K562 (cell line): ENCODE measurements around the gene CLDN7. TPM values are rescaled to one million over a fixed set of nuclear protein-coding genes. Genes with fewer than 3 reads are reported as not detected.
A peak's percentile ranks its signal among the peaks of the same experiment; 100 is the strongest.

Experiments
- ATAC-seq: fragments of 200-7000 bp; cut with Tn5 transposase; 3 replicates; pipeline ENCODE4 v1.9.1; 2020; ENCODE audit warnings: moderate library complexity
- BruUV-seq: library from RNA; stranded (reverse); fragments of 400-500 nt; replicated peaks from 2 replicates; lab custom pipeline; 2021; lab: Mats Ljungman, UMichigan
- CTCF ChIA-PET: fragments of 300-600 bp; formaldehyde crosslinking; extraction: SDS; loops from one replicate; lab custom pipeline; 2021; ENCODE audit warnings: low intra/inter-chr PET ratio; lab: Yijun Ruan, JAX
- POLR2A ChIA-PET: fragments of 300-600, 350-650 bp; sonication (Branson Sonifier 250); formaldehyde crosslinking; extraction: SDS; loops from one replicate; lab custom pipeline; 2021; ENCODE audit warnings: antibody characterized with exemption, inconsistent platforms; lab: Yijun Ruan, JAX
- DNase-seq, 4 experiments: peaks; one replicate each; pipeline versions ENCODE4 v3.0.0 to v3.0.0-alpha.2; 2011 to 2018; ENCODE audit warnings: low spot score in 3 of 4, mixed read lengths in 3 of 4; ENCODE audit errors: extremely low read depth in 1 of 4
- FAIRE-seq: peaks from 2 replicates; lab custom pipeline; 2011; peaks lifted over from hg19 to GRCh38; lab: Jason Lieb, UNC
- H2AFZ ChIP-seq: 2 replicates; pipeline ENCODE4 v1.6.0; 2011; ENCODE audit warnings: low read depth, low read length, control low read depth, inconsistent platforms
- H3K27ac ChIP-seq: fragments of 200-600 bp; 3 replicates; pipeline ENCODE4 v1.8.0; 2011; ENCODE audit warnings: low read depth, mild to moderate bottlenecking, control low read depth, inconsistent platforms, low read length, moderate library complexity, mixed read lengths; ENCODE audit errors: extremely low read depth
- H3K27me3 ChIP-seq, 2 experiments: fragments of 300-600 bp in 1 of 2; 2 replicates in 1 of 2; 3 replicates in 1 of 2; pipeline versions ENCODE4 v1.6.0 to v1.8.0; 2011; ENCODE audit warnings: inconsistent platforms in 2 of 2, low read length in 2 of 2, mild to moderate bottlenecking in 1 of 2, mixed read lengths in 1 of 2, moderate library complexity in 1 of 2; ENCODE audit not compliant: control insufficient read depth in 2 of 2, insufficient read depth in 2 of 2
- H3K36me3 ChIP-seq: fragments of 300-600 bp; 3 replicates; pipeline ENCODE4 v1.8.0; 2011; ENCODE audit warnings: mild to moderate bottlenecking, low read length, inconsistent platforms; ENCODE audit not compliant: control insufficient read depth, insufficient read depth
- H3K4me1 ChIP-seq, 2 experiments: fragments of 200-600 bp in 1 of 2; replicated peaks in 1 of 2; 2 replicates in 1 of 2; 3 replicates in 1 of 2; pipeline versions ENCODE4 v1.5.1 to v1.8.0; 2011; ENCODE audit warnings: inconsistent platforms in 2 of 2, low read length in 2 of 2, mild to moderate bottlenecking in 1 of 2, mixed read lengths in 1 of 2, moderate library complexity in 1 of 2; ENCODE audit not compliant: control insufficient read depth in 2 of 2, insufficient read depth in 2 of 2
- H3K4me2 ChIP-seq: 2 replicates; pipeline ENCODE4 v1.6.1; 2011; ENCODE audit warnings: low read length, control low read depth, inconsistent platforms, mixed read lengths; ENCODE audit not compliant: insufficient read depth
- H3K4me3 ChIP-seq: fragments of 200-600 bp; sonication (generic), shearing (Covaris generic); 2 replicates; pipeline ENCODE4 v1.5.1; 2016; ENCODE audit warnings: control low read depth, inconsistent platforms
- H3K79me2 ChIP-seq: fragments of 200-600 bp; 3 replicates; pipeline ENCODE4 v1.8.0; 2011; ENCODE audit warnings: low read length, inconsistent platforms; ENCODE audit not compliant: control insufficient read depth, insufficient read depth
- H3K9ac ChIP-seq, 2 experiments: 2 replicates each; pipeline versions ENCODE4 v1.6.0 to v1.6.1; 2011; ENCODE audit warnings: low read depth in 2 of 2, low read length in 2 of 2, control low read depth in 1 of 2, inconsistent platforms in 1 of 2, mild to moderate bottlenecking in 1 of 2, mixed read lengths in 1 of 2; ENCODE audit not compliant: insufficient read depth in 1 of 2
- H3K9me1 ChIP-seq: one replicate; pipeline ENCODE4 v1.6.0; 2011; ENCODE audit warnings: inconsistent platforms, mild to moderate bottlenecking, low read length, moderate library complexity; ENCODE audit not compliant: control insufficient read depth, insufficient read depth
- H3K9me3 ChIP-seq: replicated peaks from 2 replicates; pipeline ENCODE4 v1.5.1; 2011; ENCODE audit warnings: low read depth, low read length, inconsistent platforms; ENCODE audit not compliant: control insufficient read depth, insufficient read depth
- H4K20me1 ChIP-seq: replicated peaks from 2 replicates; pipeline ENCODE4 v1.6.1; 2011; ENCODE audit warnings: low read length, inconsistent platforms, mixed read lengths; ENCODE audit not compliant: control insufficient read depth, insufficient read depth
- ADNP ChIP-seq: fragments of 200-800 bp; sonication (Bioruptor generic); IDR thresholded peaks from 2 replicates; pipeline ENCODE4 v1.6.1; 2016; ENCODE audit warnings: missing genetic modification characterization, missing compliant biosample characterization
- BRCA1 ChIP-seq, 2 experiments: fragments of 450-650 bp in 1 of 2; sonication (generic) in 1 of 2; formaldehyde crosslinking in 1 of 2; IDR thresholded peaks; 2 replicates each; pipeline versions ENCODE4 v1.5.0 to v1.6.1; 2017 to 2020; ENCODE audit warnings: mild to moderate bottlenecking in 1 of 2, missing genetic modification reagents in 1 of 2
- C11orf30 ChIP-seq: fragments of 450-650 bp; IDR thresholded peaks from 2 replicates; pipeline ENCODE4 v1.6.1; 2016; ENCODE audit warnings: low read depth, mild to moderate bottlenecking
- CTCF ChIP-seq, 3 experiments: IDR thresholded peaks in 2 of 3; conservative IDR thresholded peaks in 1 of 3; 2 replicates each; pipeline ENCODE4 v1.5.1; 2011 to 2012; ENCODE audit warnings: low read length in 3 of 3, mild to moderate bottlenecking in 3 of 3, control low read depth in 2 of 3, improper control_type of control experiment in 1 of 3, inconsistent platforms in 1 of 3, low read depth in 1 of 3, mixed read lengths in 1 of 3, moderate library complexity in 1 of 3; ENCODE audit not compliant: insufficient read depth in 2 of 3
- E2F1 ChIP-seq: sonication (generic); formaldehyde crosslinking; IDR thresholded peaks from 2 replicates; pipeline ENCODE4 v1.8.1; 2023; ENCODE audit warnings: mild to moderate bottlenecking, missing genetic modification reagents, moderate library complexity
- HDAC3 ChIP-seq: fragments of 450-650 bp; IDR thresholded peaks from 2 replicates; pipeline ENCODE4 v1.6.1; 2018; ENCODE audit warnings: borderline replicate concordance, mild to moderate bottlenecking, moderate library complexity; ENCODE audit not compliant: partially characterized antibody
- WGBS: fragments of 100-300 bp; shearing (Covaris generic); methylation state at CpG from one replicate; pipeline ENCODE4 v1.1.6; 2016; ENCODE audit warnings: low coverage, mixed read lengths; ENCODE audit not compliant: insufficient coverage; ENCODE audit errors: missing lambda C conversion rate; 5-methylcytosine and 5-hydroxymethylcytosine counted together
- in situ Hi-C: fragments of 300-500 bp; cut with MboI; formaldehyde crosslinking; loops from 4 replicates; pipeline ENCODE4 v1.15.0; 2018; ENCODE audit warnings: inconsistent platforms, mixed read lengths
- intact Hi-C: fragments of 100-400 bp; cut with micrococcal nuclease; formaldehyde crosslinking; loops from 2 replicates; pipeline ENCODE4 v1.14.2; 2022
- polyA plus RNA-seq, 8 experiments: library from polyadenylated mRNA; depleted of rRNA in 4 of 8; stranded (reverse) in 5 of 8; unstranded in 3 of 8; fragments of >200 nt; fragmentation: Nextera tagmentation in 2 of 8; fragmentation: Illumina TruSeq in 1 of 8; extraction: Ambion mirVana in 2 of 8; extraction: Trizol in 1 of 8; gene quantifications; 2 replicates each; pipeline versions ENCODE4 v1.2.1 to v1.2.3, GENCODE V29; 2011 to 2014; ENCODE audit warnings: inconsistent platforms in 1 of 8, missing spikeins in 1 of 8
- total RNA-seq, 7 experiments: library from RNA; depleted of rRNA in 6 of 7; stranded (reverse); fragments of >200 nt in 6 of 7; fragmentation: Illumina TruSeq in 2 of 7; extraction: Trizol in 2 of 7; gene quantifications; 2 replicates each; pipeline versions ENCODE4 v1.2.1 to v1.2.3, GENCODE V29; 2011 to 2021; ENCODE audit warnings: low replicate concordance in 1 of 7

Gene CLDN7
- total and polyA plus RNA-seq, 9 of the 15 experiments (the other 6 are each of a cell fraction or from before 2014, with no cell fraction given), result 2.2 to 14.5 (median 7.6) TPM

DNA sequence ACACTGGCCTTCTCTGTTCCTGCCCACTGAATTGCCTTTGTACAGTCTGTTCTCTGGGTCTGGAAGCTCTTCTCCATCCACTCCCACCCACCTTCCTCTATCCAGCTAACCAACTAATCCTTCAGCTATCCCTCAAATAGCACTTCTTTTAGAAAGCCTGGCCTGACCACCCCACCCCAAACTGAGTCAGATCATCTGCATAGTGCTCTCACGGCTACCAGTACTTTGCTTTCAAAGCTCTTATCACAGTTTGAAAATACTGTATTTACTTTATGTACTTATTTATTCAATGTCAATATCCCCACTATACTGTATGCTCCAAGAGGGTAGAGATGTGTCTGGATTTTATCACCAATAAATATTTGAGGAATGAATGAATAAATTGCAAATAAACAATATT, 4.5 kb upstream of the CLDN7 start (continued):
- TF ChIP-seq ADNP (no peak), BRCA1 (IDR thresholded peaks at IDR 0.05) (no peak), BRCA1 (CRISPR knock-in tag; IDR thresholded peaks at IDR 0.05) (no peak), E2F1 (CRISPR knock-in tag) (no peak), CTCF (IDR thresholded peaks at IDR 0.05 in 2 of 3, conservative IDR thresholded peaks at IDR 0.05 in 1 of 3; ENCODE audit: insufficient read depth in 2 of 3, low read depth in 1 of 3, low read length in 3 of 3) (no peak)

- peaks cover 16% of the 10 kb centered on the region; the same call in 2 of the 3 replicates for H3K36me3 ChIP-seq
- peak overlapping the region; percentile 95 for H3K4me2 ChIP-seq
- H3K9ac ChIP-seq, result peak overlapping the region; percentile 63 to 89; a peak in 3 of 4 replicates
- H3K9me3 ChIP-seq, result no peaks in the 10 kb centered on the region
- ATAC-seq (peak; percentile 29), DNase-seq (no peak), FAIRE-seq (no peak)
- no peaks in the 10 kb centered on the region for H3K79me2 ChIP-seq
- peak overlapping the region; percentile 97 for H2AFZ ChIP-seq
- CTCF ChIA-PET, result no interaction called here
- no TSS peak for BruUV-seq
- H3K4me3 ChIP-seq, result peak overlapping the region; percentile 47
- peak overlapping the region; percentile 70; the same call in 2 of the 3 replicates for H3K27ac ChIP-seq
- peaks cover 10 to 35% of the 10 kb centered on the region in 2 experiments; a peak in 4 of 5 replicates for H3K4me1 ChIP-seq
- in situ Hi-C loops, result no loop called here
- WGBS, result no CpG with 5 or more reads among the region's 4 CpGs
- H3K9me1 ChIP-seq, result no peaks in the 10 kb centered on the region
- TF ChIP-seq C11orf30, result 0 out of 2 replicates have a peak, but pooled peaks have one; percentile 10
- TF ChIP-seq HDAC3, result no peak
- intact Hi-C loops, result no loop called here
- H3K27me3 ChIP-seq, result no peaks in the 10 kb centered on the region
- POLR2A ChIA-PET, result interaction anchor here (0.6 to 1.9 kb wide), 5 partner anchors 9 to 877 kb away, joined by 3 to 8 read pairs (median 4); no protein-coding TSS in a partner anchor
- no peaks in the 10 kb centered on the region for H4K20me1 ChIP-seq
These were observed 1.5 kb upstream of the CLDN7 start for GRCh38 chr17:7263801-7264078.
